Measurements from ENCODE around the gene ASB18.

DNA sequence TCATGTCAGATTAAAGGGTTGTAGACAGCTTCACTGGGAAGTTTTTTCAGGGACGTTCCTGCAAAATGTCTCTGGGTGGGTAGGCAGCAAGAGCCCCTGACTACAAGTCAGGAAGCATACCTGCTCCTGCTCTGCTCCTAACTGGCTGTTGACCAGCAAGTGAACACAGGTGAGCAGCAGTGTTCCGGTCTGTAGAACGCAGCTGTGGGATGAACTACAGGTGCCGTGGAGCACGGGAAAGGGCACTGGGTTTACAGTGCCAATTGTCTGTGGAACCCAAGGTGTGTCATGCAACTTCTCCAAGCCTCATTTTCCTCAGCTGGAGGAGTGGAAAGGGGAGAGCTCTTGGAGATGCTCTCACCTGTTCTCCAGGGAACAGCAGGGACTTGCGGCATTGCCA is 6.6 kb downstream of the ASB18 start:
- TF ChIP-seq EP300 (IDR thresholded peaks at IDR 0.05; ENCODE audit: low read depth in 2 of 2, low read length in 2 of 2): no peak
- no peak for TF ChIP-seq EP300 (CRISPR knock-in tag; IDR thresholded peaks at IDR 0.05; ENCODE audit: borderline replicate concordance)
- no peak for TF ChIP-seq FOSL2 (CRISPR knock-in tag; IDR thresholded peaks at IDR 0.05)
